A673 (cell line): ENCODE data around the gene CRHBP. TPM values are rescaled to one million over a fixed set of nuclear protein-coding genes. Genes with fewer than 3 reads are reported as not detected.
A peak's percentile ranks its signal among the peaks of the same experiment; 100 is the strongest.

ENCODE experiments used
- BruUV-seq: library from RNA; stranded (reverse); fragments of 400-500 nt; replicated peaks from 2 replicates; lab custom pipeline; 2021; lab: Mats Ljungman, UMichigan
- CTCF ChIA-PET: fragments of 300-600 bp; sonication (Branson Sonifier 250); formaldehyde crosslinking; loops from one replicate; lab custom pipeline; 2022; ENCODE audit warnings: antibody characterized with exemption; lab: Charles Lee
- POLR2A ChIA-PET: fragments of 300-600 bp; sonication (Branson Sonifier 250); formaldehyde crosslinking; loops from one replicate; lab custom pipeline; 2022; ENCODE audit warnings: antibody characterized with exemption; ENCODE audit not compliant: low non-redundant PET; lab: Charles Lee
- DNase-seq: peaks from one replicate; pipeline ENCODE4 v3.0.0-alpha.2; 2015; ENCODE audit warnings: low spot score
- H3K27ac ChIP-seq: fragments of 200-600 bp; sonication (generic); 2 replicates; pipeline ENCODE4 v1.5.1; 2016; ENCODE audit warnings: mixed run types, low read depth, mild to moderate bottlenecking, mixed read lengths, antibody characterized with exemption, low read length; ENCODE audit not compliant: poor library complexity, severe bottlenecking
- H3K27me3 ChIP-seq: fragments of 200-600 bp; sonication (generic); replicated peaks from 2 replicates; pipeline ENCODE4 v1.6.1; 2017; ENCODE audit warnings: mixed run types, low read depth, mild to moderate bottlenecking, mixed read lengths, antibody characterized with exemption, low read length; ENCODE audit not compliant: insufficient read depth, poor library complexity
- H3K36me3 ChIP-seq: fragments of 200-600 bp; sonication (generic); 2 replicates; pipeline ENCODE4 v1.6.1; 2016; ENCODE audit warnings: mixed run types, mild to moderate bottlenecking, mixed read lengths, antibody characterized with exemption, low read length; ENCODE audit not compliant: insufficient read depth, poor library complexity, severe bottlenecking
- H3K4me1 ChIP-seq: fragments of 200-600 bp; sonication (generic); 2 replicates; pipeline ENCODE4 v1.6.1; 2017; ENCODE audit warnings: mixed run types, mild to moderate bottlenecking, mixed read lengths, antibody characterized with exemption, low read length; ENCODE audit not compliant: insufficient read depth, poor library complexity, severe bottlenecking
- H3K4me3 ChIP-seq: fragments of 200-600 bp; sonication (generic); 2 replicates; pipeline ENCODE4 v1.5.1; 2016; ENCODE audit warnings: low read depth, mixed run types, mild to moderate bottlenecking, mixed read lengths, low read length; ENCODE audit not compliant: poor library complexity, severe bottlenecking
- H3K9me3 ChIP-seq: fragments of 200-600 bp; sonication (generic); 2 replicates; pipeline ENCODE4 v1.6.1; 2016; ENCODE audit warnings: mixed run types, low read depth, mild to moderate bottlenecking, mixed read lengths, antibody characterized with exemption, low read length; ENCODE audit not compliant: poor library complexity, severe bottlenecking
- EZH2 ChIP-seq: fragments of 200-600 bp; sonication (generic); IDR thresholded peaks from 2 replicates; pipeline ENCODE4 v1.6.1; 2017; ENCODE audit warnings: borderline replicate concordance, low read depth, mild to moderate bottlenecking, mixed read lengths, antibody characterized with exemption, low read length; ENCODE audit not compliant: poor library complexity, severe bottlenecking
- intact Hi-C: fragments of 100-400 bp; cut with micrococcal nuclease; formaldehyde crosslinking; loops from one replicate; pipeline ENCODE4 v1.10.0; 2022; ENCODE audit not compliant: unreplicated experiment
- total RNA-seq: library from RNA; stranded (reverse); gene quantifications from 2 replicates; pipeline ENCODE4 v1.2.3, GENCODE V29; 2021
- TF ChIP-seq, protein P1 (sequence below): fragments of 300-800, 200-600 bp; sonication (generic); conservative IDR thresholded peaks from 2 replicates; pipeline ENCODE4 v1.5.1; 2017; ENCODE audit warnings: low read depth, mild to moderate bottlenecking, antibody characterized with exemption, low read length, moderate library complexity, mixed read lengths

CRHBP gene
- total RNA-seq, 1 experiment from 2014 or later = not detected

DNA sequence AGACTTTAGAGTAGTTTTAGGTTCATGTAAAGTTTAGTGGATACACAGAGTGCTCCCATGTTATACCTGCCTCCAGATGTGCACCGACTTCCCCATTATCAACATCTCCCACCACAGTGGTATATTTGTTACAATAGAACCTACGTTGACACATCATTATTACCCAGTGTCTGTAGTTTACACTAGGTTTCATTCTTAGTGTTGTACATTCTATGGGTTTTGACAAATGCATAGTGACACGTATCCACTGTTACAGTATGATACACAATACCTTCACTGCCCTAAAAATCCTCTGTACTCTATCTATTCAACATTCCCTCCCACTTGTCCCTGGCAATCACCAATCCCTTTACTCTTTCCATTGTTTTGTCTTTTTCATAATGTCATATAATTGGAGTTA is 34.3 kb upstream of the CRHBP start:
- Histone ChIP-seq H3K4me3 (no peak overlapping the region), H3K4me1 (no peaks in the 10 kb centered on the region), H3K27ac (no peak overlapping the region), H3K9me3 (no peaks in the 10 kb centered on the region), H3K36me3 (no peaks in the 10 kb centered on the region), H3K27me3 (no peaks in the 10 kb centered on the region)
- ChIA-PET POLR2A (no interaction called here), CTCF (no interaction called here)
- intact Hi-C loops = no loop called here
- DNase-seq = no peak
- no peak for TF ChIP-seq EZH2
- TF ChIP-seq, protein P1, sequence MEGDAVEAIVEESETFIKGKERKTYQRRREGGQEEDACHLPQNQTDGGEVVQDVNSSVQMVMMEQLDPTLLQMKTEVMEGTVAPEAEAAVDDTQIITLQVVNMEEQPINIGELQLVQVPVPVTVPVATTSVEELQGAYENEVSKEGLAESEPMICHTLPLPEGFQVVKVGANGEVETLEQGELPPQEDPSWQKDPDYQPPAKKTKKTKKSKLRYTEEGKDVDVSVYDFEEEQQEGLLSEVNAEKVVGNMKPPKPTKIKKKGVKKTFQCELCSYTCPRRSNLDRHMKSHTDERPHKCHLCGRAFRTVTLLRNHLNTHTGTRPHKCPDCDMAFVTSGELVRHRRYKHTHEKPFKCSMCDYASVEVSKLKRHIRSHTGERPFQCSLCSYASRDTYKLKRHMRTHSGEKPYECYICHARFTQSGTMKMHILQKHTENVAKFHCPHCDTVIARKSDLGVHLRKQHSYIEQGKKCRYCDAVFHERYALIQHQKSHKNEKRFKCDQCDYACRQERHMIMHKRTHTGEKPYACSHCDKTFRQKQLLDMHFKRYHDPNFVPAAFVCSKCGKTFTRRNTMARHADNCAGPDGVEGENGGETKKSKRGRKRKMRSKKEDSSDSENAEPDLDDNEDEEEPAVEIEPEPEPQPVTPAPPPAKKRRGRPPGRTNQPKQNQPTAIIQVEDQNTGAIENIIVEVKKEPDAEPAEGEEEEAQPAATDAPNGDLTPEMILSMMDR = no peak
- BruUV-seq = no TSS peak

DNA sequence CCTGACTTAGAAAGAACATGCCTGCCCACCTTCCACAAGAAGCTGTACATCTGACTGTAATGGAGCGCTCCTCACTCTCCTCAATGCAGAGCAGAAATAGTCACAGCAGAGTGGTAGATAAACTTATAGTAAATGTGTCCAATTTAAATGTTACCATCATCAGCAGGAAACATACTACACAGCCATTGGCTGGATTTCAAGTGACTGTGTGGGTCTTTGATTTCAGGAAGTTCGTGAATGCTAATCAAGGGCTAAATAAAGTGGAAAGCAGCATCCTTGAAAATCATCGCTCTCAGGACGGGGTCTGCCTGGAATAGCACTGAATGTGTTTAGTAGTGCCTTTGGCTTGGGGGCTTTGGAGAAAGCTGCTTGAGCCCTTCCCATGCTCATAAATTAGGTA is 32.4 kb upstream of the CRHBP start:
- Histone ChIP-seq H3K27ac (no peak overlapping the region), H3K4me1 (peaks cover 3% of the 10 kb centered on the region), H3K36me3 (no peaks in the 10 kb centered on the region), H3K4me3 (no peak overlapping the region), H3K9me3 (no peaks in the 10 kb centered on the region), H3K27me3 (no peaks in the 10 kb centered on the region)
- no TSS peak for BruUV-seq
- ChIA-PET POLR2A (no interaction called here), CTCF (no interaction called here)
- intact Hi-C loops = no loop called here
- no peak for TF ChIP-seq EZH2
- TF ChIP-seq, protein P1 = no peak
- DNase-seq = peak; percentile 21

DNA sequence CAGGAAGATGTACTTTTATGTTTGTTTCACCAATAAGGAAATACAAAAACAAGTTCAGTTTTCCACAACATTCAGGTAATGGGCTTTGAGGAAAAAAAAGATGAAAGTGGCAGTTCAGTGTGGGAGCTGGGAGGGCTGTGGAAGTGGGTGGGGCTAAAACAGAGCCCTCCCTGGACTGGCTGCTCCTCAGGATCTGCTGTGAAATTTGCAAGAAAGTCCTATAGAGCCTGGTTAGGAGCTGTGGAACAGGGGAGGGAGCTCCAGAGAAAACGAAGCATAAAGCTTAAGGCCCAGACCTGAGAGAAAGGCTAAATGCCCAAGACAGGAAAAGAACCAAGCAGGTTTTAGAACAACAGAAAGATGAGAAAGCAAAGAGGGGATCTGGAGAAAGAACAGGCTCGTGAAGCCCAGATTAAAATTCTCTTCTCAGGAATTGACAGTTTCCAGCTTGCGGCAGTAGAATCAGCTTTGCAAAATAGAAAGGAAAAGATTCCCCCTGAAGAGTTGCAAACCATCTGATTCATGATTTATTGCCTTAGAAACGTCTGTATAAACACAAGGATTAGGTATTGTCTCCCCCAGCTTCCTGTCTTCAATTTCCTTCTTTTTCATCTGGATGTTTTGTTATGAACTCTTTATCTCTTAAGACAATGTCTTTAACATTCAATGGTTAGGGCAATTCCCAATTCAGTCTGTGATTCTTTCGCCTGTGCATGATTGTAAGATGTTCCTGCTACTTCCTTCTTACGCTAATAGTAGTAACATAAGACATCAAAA is 26.3 kb upstream of the CRHBP start:
- POLR2A ChIA-PET = no interaction called here
- Histone ChIP-seq H3K27ac (no peak overlapping the region), H3K4me3 (no peak overlapping the region), H3K27me3 (no peaks in the 10 kb centered on the region), H3K9me3 (no peaks in the 10 kb centered on the region), H3K4me1 (peaks cover 23% of the 10 kb centered on the region), H3K36me3 (no peaks in the 10 kb centered on the region)
- intact Hi-C loops = no loop called here
- CTCF ChIA-PET = no interaction called here
- peak; percentile 57 for DNase-seq
- TF ChIP-seq, protein P1 = no peak
- TF ChIP-seq EZH2 = no peak
- no TSS peak for BruUV-seq
